ENCODE data around the gene BCORL1. TPM values are rescaled to one million over a fixed set of nuclear protein-coding genes. Genes with fewer than 3 reads are reported as not detected.

The BCORL1 gene
- total and polyA plus RNA-seq, 2 donors from 2014 or later: 3.9 to 14.1 TPM

DNA sequence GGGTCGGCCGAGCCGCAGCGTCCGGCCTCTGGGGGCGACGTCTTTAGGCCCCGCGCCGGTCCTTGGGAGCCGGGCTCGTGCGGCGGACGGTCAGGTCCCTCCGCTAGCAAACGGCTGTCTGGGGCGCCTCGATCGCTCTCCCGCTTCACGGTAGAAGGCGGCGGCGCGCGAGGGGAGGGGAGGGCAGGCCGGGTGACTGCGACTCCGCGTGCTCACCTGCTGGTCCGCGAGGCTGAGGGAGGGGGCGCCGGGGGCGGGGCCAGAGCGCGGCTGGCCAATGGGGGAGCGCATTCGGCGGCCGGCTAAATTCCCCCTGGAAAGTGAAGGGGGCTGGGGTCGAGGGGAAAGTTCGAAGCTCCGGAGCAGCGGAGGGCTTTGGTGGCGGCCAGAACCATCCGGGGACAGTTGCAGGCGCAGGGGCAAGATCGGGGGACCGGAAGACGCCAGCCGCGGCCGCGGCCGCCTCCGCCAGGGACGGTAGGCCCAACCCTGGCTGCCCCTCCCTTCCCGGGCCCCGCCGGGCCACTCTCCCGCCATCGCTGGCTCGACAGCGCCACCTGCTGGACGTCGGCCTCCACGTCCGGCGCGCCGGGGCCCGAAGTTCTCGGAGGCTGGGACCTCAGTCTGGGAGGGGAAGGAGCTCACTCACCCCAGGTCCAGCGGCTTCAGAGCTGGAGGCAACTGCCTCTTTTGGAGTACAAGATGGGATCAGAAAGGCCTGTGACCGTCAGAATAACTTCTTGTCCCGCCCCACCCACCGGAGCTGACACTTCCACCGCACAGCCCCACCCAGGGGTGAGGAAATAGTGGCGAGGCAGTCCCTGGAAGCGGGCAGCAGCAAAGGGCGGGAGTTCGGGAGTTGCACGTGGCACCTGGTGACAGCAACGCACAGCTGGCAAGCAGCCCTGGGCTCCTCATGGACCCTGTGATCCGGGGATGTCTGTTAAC, 78.0 kb downstream of the BCORL1 start:
- intact Hi-C loops (cut with DNase I): no loop called here
- peak overlapping the region in 2 of 3 donors; percentile 36 to 41 for H3K4me3 ChIP-seq (ENCODE audit: low read length in 3 of 3)
- H3K4me1 ChIP-seq (ENCODE audit: control insufficient read depth in 2 of 3, insufficient read depth in 2 of 3, low read depth in 1 of 3, low read length in 3 of 3): peaks cover 0 to 5% (median 3%) of the 10 kb centered on the region in 3 donors
- no peak for FAIRE-seq
- no peak overlapping the region for H3K27ac ChIP-seq (ENCODE audit: low read depth in 2 of 2, low read length in 2 of 2)
- no peaks in the 10 kb centered on the region for H3K36me3 ChIP-seq (ENCODE audit: control insufficient read depth in 2 of 3, insufficient read depth in 3 of 3, low read length in 3 of 3)
- H3K9ac ChIP-seq (ENCODE audit: low read length in 3 of 3): no peak overlapping the region
- TF ChIP-seq, protein P1, sequence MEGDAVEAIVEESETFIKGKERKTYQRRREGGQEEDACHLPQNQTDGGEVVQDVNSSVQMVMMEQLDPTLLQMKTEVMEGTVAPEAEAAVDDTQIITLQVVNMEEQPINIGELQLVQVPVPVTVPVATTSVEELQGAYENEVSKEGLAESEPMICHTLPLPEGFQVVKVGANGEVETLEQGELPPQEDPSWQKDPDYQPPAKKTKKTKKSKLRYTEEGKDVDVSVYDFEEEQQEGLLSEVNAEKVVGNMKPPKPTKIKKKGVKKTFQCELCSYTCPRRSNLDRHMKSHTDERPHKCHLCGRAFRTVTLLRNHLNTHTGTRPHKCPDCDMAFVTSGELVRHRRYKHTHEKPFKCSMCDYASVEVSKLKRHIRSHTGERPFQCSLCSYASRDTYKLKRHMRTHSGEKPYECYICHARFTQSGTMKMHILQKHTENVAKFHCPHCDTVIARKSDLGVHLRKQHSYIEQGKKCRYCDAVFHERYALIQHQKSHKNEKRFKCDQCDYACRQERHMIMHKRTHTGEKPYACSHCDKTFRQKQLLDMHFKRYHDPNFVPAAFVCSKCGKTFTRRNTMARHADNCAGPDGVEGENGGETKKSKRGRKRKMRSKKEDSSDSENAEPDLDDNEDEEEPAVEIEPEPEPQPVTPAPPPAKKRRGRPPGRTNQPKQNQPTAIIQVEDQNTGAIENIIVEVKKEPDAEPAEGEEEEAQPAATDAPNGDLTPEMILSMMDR (IDR thresholded peaks at IDR 0.05; ENCODE audit: borderline replicate concordance, extremely low read depth, insufficient read depth): peak; percentile 73
- H3K9me3 ChIP-seq (ENCODE audit: control insufficient read depth in 2 of 3, insufficient read depth in 1 of 3, low read length in 3 of 3): no peaks in the 10 kb centered on the region
- DNase-seq: peak; percentile 81 to 91 (median 85)
- H3K27me3 ChIP-seq (ENCODE audit: control insufficient read depth, insufficient read depth, low read length): no peaks in the 10 kb centered on the region

DNA sequence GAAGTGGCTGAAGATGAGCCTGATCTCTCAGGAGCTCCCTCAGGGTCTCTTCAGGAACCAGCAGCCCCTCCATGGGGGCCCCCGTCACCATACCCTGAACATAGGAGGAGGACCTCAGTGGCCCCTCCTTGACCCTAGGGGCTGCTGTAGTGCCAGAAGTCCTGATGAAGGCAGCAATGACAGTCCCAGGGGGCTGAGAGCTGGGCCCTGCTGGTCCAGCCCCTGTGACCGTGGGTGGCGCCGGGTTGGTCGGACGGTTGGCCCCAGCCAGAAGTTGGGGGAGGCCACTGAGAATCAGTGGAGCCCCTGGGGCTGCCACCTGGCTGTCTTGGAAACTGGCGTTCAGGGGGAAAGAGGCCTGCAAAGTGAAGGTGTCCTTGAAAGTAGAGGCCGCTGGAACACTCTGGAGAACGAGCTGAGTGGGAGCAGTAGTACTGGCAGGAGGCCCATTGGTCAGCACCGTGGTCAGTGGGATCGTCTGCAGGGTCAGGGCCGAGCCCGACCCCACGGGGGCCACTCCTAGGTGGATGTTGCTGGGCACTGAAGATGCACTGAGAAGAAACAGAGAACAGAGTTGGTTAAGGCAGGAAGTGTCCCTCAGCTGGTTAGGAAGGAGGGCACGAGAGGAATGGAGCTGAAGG, 84.7 kb downstream of the BCORL1 start:
- FAIRE-seq (no peak), DNase-seq (no peak)
- H3K9ac ChIP-seq (ENCODE audit: low read length in 3 of 3): no peak overlapping the region
- H3K27ac ChIP-seq (ENCODE audit: low read depth in 2 of 2, low read length in 2 of 2): no peak overlapping the region
- H3K27me3 ChIP-seq (ENCODE audit: control insufficient read depth, insufficient read depth, low read length): no peaks in the 10 kb centered on the region
- H3K36me3 ChIP-seq (ENCODE audit: control insufficient read depth in 2 of 3, insufficient read depth in 3 of 3, low read length in 3 of 3): no peaks in the 10 kb centered on the region
- intact Hi-C loops (cut with DNase I): no loop called here
- no peaks in the 10 kb centered on the region for H3K4me1 ChIP-seq (ENCODE audit: control insufficient read depth in 2 of 3, insufficient read depth in 2 of 3, low read depth in 1 of 3, low read length in 3 of 3)
- TF ChIP-seq, protein P1 (IDR thresholded peaks at IDR 0.05; ENCODE audit: borderline replicate concordance, extremely low read depth, insufficient read depth): no peak
- no peak overlapping the region for H3K4me3 ChIP-seq (ENCODE audit: low read length in 3 of 3)
- H3K9me3 ChIP-seq (ENCODE audit: control insufficient read depth in 2 of 3, insufficient read depth in 1 of 3, low read length in 3 of 3): no peaks in the 10 kb centered on the region

DNA sequence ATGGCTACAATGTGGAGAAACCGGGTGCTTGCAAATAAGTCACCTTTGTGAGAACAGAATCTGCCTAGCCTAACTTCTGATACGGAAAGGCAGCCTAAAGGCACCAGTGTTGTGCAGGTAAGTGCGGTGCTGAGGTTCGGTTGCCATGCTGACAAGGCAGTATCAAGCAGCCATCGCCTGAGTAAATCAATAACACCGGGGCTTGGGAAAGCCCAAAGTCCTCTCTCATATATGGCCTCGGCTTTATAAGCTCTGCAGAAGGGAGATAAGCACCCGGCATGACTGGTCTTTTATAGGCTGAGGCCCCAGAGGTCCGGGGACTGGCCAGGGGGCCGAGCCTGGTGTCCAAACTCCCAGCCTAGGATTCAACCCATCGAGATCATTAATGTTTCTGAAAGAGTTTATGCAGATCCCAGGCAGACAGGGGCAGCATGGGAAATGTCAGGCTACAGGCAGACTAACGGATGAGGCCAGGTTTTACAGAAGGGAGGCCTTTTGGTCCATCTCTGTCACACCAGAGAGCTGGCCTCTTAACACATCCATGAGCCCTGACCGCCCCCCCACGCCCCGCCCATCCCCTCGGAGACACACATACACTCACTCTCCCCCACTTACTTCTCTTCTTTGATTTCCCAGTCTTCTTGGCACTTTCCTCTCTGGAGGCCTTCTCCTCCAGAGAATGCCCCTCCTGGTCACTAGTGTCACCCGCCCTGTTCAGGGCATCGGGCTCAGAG, 89.3 kb downstream of the BCORL1 start:
- DNase-seq (no peak), FAIRE-seq (no peak)
- TF ChIP-seq, protein P1 (IDR thresholded peaks at IDR 0.05; ENCODE audit: borderline replicate concordance, extremely low read depth, insufficient read depth): no peak
- H3K4me1 ChIP-seq (ENCODE audit: control insufficient read depth in 2 of 3, insufficient read depth in 2 of 3, low read depth in 1 of 3, low read length in 3 of 3): no peaks in the 10 kb centered on the region
- H3K27me3 ChIP-seq (ENCODE audit: control insufficient read depth, insufficient read depth, low read length): no peaks in the 10 kb centered on the region
- H3K9me3 ChIP-seq (ENCODE audit: control insufficient read depth in 2 of 3, insufficient read depth in 1 of 3, low read length in 3 of 3): no peaks in the 10 kb centered on the region
- H3K9ac ChIP-seq (ENCODE audit: low read length in 3 of 3): no peak overlapping the region
- no peak overlapping the region for H3K27ac ChIP-seq (ENCODE audit: low read depth in 2 of 2, low read length in 2 of 2)
- intact Hi-C loops (cut with DNase I): loop anchor here (10.0 kb wide), 1 partner anchor 73 kb away; no protein-coding TSS in a partner anchor
- no peaks in the 10 kb centered on the region for H3K36me3 ChIP-seq (ENCODE audit: control insufficient read depth in 2 of 3, insufficient read depth in 3 of 3, low read length in 3 of 3)
- no peak overlapping the region for H3K4me3 ChIP-seq (ENCODE audit: low read length in 3 of 3)

Measured in kidney (tissue), 14 donors.